ENCODE measurements around the gene PLXNA4. TPM values are rescaled to one million over a fixed set of nuclear protein-coding genes. Genes with fewer than 3 reads are reported as not detected.

PLXNA4 gene
- total and polyA plus RNA-seq, 11 donors: 1.8 to 22.1 (median 10.5) TPM

GRCh38 chr7:132083537-132084123, 492.6 kb downstream of the PLXNA4 start:
- Histone ChIP-seq H3K4me1 (peaks cover 0 to 24% (median 12%) of the 10 kb centered on the region in 12 donors), H3K27ac (no peak overlapping the region), H3K27me3 (no peaks in the 10 kb centered on the region), H3K36me3 (no peaks in the 10 kb centered on the region), H3K4me3 (no peak overlapping the region), H3K9me3 (no peaks in the 10 kb centered on the region)
- TF ChIP-seq POLR2A (IDR thresholded peaks at IDR 0.05) (no peak), CTCF (IDR thresholded peaks at IDR 0.05) (no peak)
- intact Hi-C loops (cut with DNase I): loop anchor here in 1 of 10 donors (5.0 kb wide), 1 partner anchor 64 kb away; no protein-coding TSS in a partner anchor
- WGBS, 4 donors: 87 to 94% (median 91%) methylated on average over 8 of the region's 8 CpGs
- DNase-seq (no peak), ATAC-seq (no peak)

- 86 to 94% (median 87%) methylated on average over 10 of the region's 10 CpGs for WGBS, 4 donors
- Histone ChIP-seq H3K27ac (no peak overlapping the region), H3K27me3 (no peaks in the 10 kb centered on the region), H3K4me3 (no peak overlapping the region), H3K36me3 (no peaks in the 10 kb centered on the region), H3K4me1 (peaks cover 0 to 24% (median 12%) of the 10 kb centered on the region in 12 donors), H3K9me3 (no peaks in the 10 kb centered on the region)
- ATAC-seq (no peak), DNase-seq (no peak)
- intact Hi-C loops (cut with DNase I): loop anchor here in 1 of 10 donors (5.0 kb wide), 1 partner anchor 64 kb away; no protein-coding TSS in a partner anchor
- TF ChIP-seq CTCF (IDR thresholded peaks at IDR 0.05) (no peak), POLR2A (IDR thresholded peaks at IDR 0.05) (no peak)
Measured at GRCh38 chr7:132083126-132083525, 493.1 kb downstream of the PLXNA4 start.

GRCh38 chr7:132082394-132082793, 493.9 kb downstream of the PLXNA4 start:
- H3K4me1 ChIP-seq: peaks cover 0 to 24% (median 12%) of the 10 kb centered on the region in 12 donors
- ATAC-seq: no peak
- TF ChIP-seq CTCF (IDR thresholded peaks at IDR 0.05) (no peak), POLR2A (IDR thresholded peaks at IDR 0.05) (no peak)

GRCh38 chr7:132081686-132082085, 494.6 kb downstream of the PLXNA4 start:
- no peaks in the 10 kb centered on the region for H3K36me3 ChIP-seq
- peaks cover 0 to 24% (median 12%) of the 10 kb centered on the region in 12 donors for H3K4me1 ChIP-seq
- peaks cover 0 to 4% (median 0%) of the 10 kb centered on the region in 9 donors for H3K27me3 ChIP-seq
- no peak overlapping the region for H3K4me3 ChIP-seq
- no peak overlapping the region for H3K27ac ChIP-seq
- WGBS, 4 donors: 88 to 93% (median 90%) methylated on average over 2 of the region's 2 CpGs
- intact Hi-C loops (cut with DNase I): loop anchor here in 1 of 10 donors (5.0 kb wide), 1 partner anchor 66 kb away; no protein-coding TSS in a partner anchor
- DNase-seq (no peak), ATAC-seq (no peak)
- no peaks in the 10 kb centered on the region for H3K9me3 ChIP-seq
- no peak for TF ChIP-seq CTCF (IDR thresholded peaks at IDR 0.05)
- no peak for TF ChIP-seq POLR2A (IDR thresholded peaks at IDR 0.05)

More at GRCh38 chr7:132082394-132082793, 493.9 kb downstream of the PLXNA4 start:
- no peak for DNase-seq
- H3K36me3 ChIP-seq: no peaks in the 10 kb centered on the region
- no peak overlapping the region for H3K27ac ChIP-seq
- intact Hi-C loops (cut with DNase I): loop anchor here in 1 of 10 donors (5.0 kb wide), 1 partner anchor 65 kb away; no protein-coding TSS in a partner anchor
- 72 to 86% (median 76%) methylated on average over 1 of the region's 1 CpG for WGBS, 4 donors
- H3K9me3 ChIP-seq: no peaks in the 10 kb centered on the region
- H3K27me3 ChIP-seq: no peaks in the 10 kb centered on the region
- no peak overlapping the region for H3K4me3 ChIP-seq
